CD4-positive, alpha-beta memory T cell (primary cell): Measurements from ENCODE around the gene SLC9A1. TPM values are rescaled to one million over a fixed set of nuclear protein-coding genes. Genes with fewer than 3 reads are reported as not detected.

Experiments
- CTCF ChIA-PET: fragments of 350-600 bp; sonication (Branson Sonifier 250); formaldehyde crosslinking; loops from one replicate; lab custom pipeline; 2021; ENCODE audit warnings: inconsistent platforms; ENCODE audit not compliant: partially characterized antibody; lab: Charles Lee
- POLR2A ChIA-PET: fragments of 350-600 bp; sonication (Branson Sonifier 250); formaldehyde crosslinking; loops from one replicate; lab custom pipeline; 2021; ENCODE audit not compliant: partially characterized antibody; lab: Charles Lee
- DNase-seq, 5 donors: peaks; one replicate each; pipeline versions ENCODE4 v3.0.0 to v3.0.0-alpha.2; 2020 to 2022; ENCODE audit warnings: mixed read lengths in 1 of 5
- H3K27ac ChIP-seq: one replicate; pipeline ENCODE4 v1.7.0; 2013; ENCODE audit warnings: low read depth, low read length
- H3K27me3 ChIP-seq: 2 replicates; pipeline ENCODE4 v1.7.0; 2013; ENCODE audit warnings: mild to moderate bottlenecking, low read length, moderate library complexity; ENCODE audit not compliant: insufficient read depth
- H3K36me3 ChIP-seq: 2 replicates; pipeline ENCODE4 v1.7.0; 2013; ENCODE audit warnings: mild to moderate bottlenecking, low read length, moderate library complexity; ENCODE audit not compliant: insufficient read depth
- H3K4me1 ChIP-seq: 2 replicates; pipeline ENCODE4 v1.7.0; 2013; ENCODE audit warnings: mild to moderate bottlenecking, low read length, moderate library complexity; ENCODE audit not compliant: insufficient read depth
- H3K4me3 ChIP-seq, 2 donors: one replicate each; pipeline ENCODE4 v1.7.0; 2013; ENCODE audit warnings: low read length in 2 of 2, mild to moderate bottlenecking in 1 of 2
- H3K9me3 ChIP-seq, 2 donors: one replicate each; pipeline ENCODE4 v1.7.0; 2013; ENCODE audit warnings: low read length in 2 of 2, control low read depth in 1 of 2; ENCODE audit not compliant: control insufficient read depth in 1 of 2
- H3K27ac Mint-ChIP-seq, 7 donors: one replicate each; pipeline ENCODE4 v1.8.0; 2020 to 2021; ENCODE audit warnings: mixed read lengths in 7 of 7, mild to moderate bottlenecking in 6 of 7, inconsistent platforms in 3 of 7, moderate library complexity in 3 of 7
- H3K27me3 Mint-ChIP-seq, 2 donors: one replicate each; pipeline ENCODE4 v1.8.0; 2020 to 2021; ENCODE audit warnings: mixed read lengths in 2 of 2
- H3K36me3 Mint-ChIP-seq, 2 donors: one replicate each; pipeline ENCODE4 v1.8.0; 2020 to 2021; ENCODE audit warnings: mixed read lengths in 2 of 2, inconsistent platforms in 1 of 2, mild to moderate bottlenecking in 1 of 2
- H3K4me1 Mint-ChIP-seq, 4 donors: one replicate each; pipeline ENCODE4 v1.8.0; 2020 to 2021; ENCODE audit warnings: mixed read lengths in 4 of 4, mild to moderate bottlenecking in 1 of 4
- H3K4me3 Mint-ChIP-seq, 8 donors: one replicate each; pipeline ENCODE4 v1.8.0; 2020 to 2021; ENCODE audit warnings: mixed read lengths in 8 of 8, mild to moderate bottlenecking in 7 of 8, moderate library complexity in 6 of 8, inconsistent platforms in 3 of 8
- H3K9me3 Mint-ChIP-seq, 8 donors: one replicate each; pipeline ENCODE4 v1.8.0; 2020 to 2021; ENCODE audit warnings: mixed read lengths in 8 of 8, mild to moderate bottlenecking in 5 of 8, inconsistent platforms in 3 of 8, moderate library complexity in 1 of 8
- intact Hi-C: fragments of 100-400 bp; cut with micrococcal nuclease; formaldehyde crosslinking; loops from one replicate; pipeline ENCODE4 v1.15.1; 2023
- polyA plus RNA-seq, 2 donors: library from polyadenylated mRNA; unstranded; fragments of 300-500 nt; fragmentation: Illumina TruSeq; gene quantifications; one replicate each; pipeline ENCODE4 v1.2.3, GENCODE V29; 2021
- total RNA-seq, 2 experiments: library from RNA; stranded (reverse); gene quantifications; one replicate each; pipeline ENCODE4 v1.2.3, GENCODE V29; 2021

The SLC9A1 gene
- total and polyA plus RNA-seq, 4 experiments from 2014 or later, result 2.1 to 15.0 (median 12.3) TPM

GRCh38 chr1:27090911-27091310 is 64.0 kb downstream of the SLC9A1 start:
- H3K9me3 ChIP-seq, result no peaks in the 10 kb centered on the region
- Mint-ChIP-seq H3K9me3 (no peaks in the 10 kb centered on the region), H3K36me3 (no peaks in the 10 kb centered on the region), H3K27ac (no peak overlapping the region), H3K27me3 (no peaks in the 10 kb centered on the region), H3K4me1 (no peaks in the 10 kb centered on the region), H3K4me3 (no peak overlapping the region)
- H3K36me3 ChIP-seq, result no peaks in the 10 kb centered on the region
- no peaks in the 10 kb centered on the region for H3K4me1 ChIP-seq
- intact Hi-C loops, result no loop called here
- ChIA-PET POLR2A (no interaction called here), CTCF (interaction anchor here (15.4 kb wide), 1 partner anchor 46 kb away, joined by 247 read pairs; no protein-coding TSS in a partner anchor)
- H3K27ac ChIP-seq, result no peak overlapping the region
- no peak overlapping the region for H3K4me3 ChIP-seq
- DNase-seq, result no peak
- no peaks in the 10 kb centered on the region for H3K27me3 ChIP-seq

- no peaks in the 10 kb centered on the region for H3K36me3 ChIP-seq
- no peaks in the 10 kb centered on the region for H3K27me3 ChIP-seq
- no peak for DNase-seq
- no peak overlapping the region for H3K27ac ChIP-seq
- Mint-ChIP-seq H3K4me3 (no peak overlapping the region), H3K27ac (no peak overlapping the region), H3K9me3 (peaks cover 0 to 7% (median 4%) of the 10 kb centered on the region in 8 donors), H3K27me3 (no peaks in the 10 kb centered on the region), H3K4me1 (peaks cover 0 to 10% (median 3%) of the 10 kb centered on the region in 4 donors), H3K36me3 (no peaks in the 10 kb centered on the region)
- POLR2A ChIA-PET, result no interaction called here
- no peaks in the 10 kb centered on the region for H3K9me3 ChIP-seq
- no peak overlapping the region for H3K4me3 ChIP-seq
- CTCF ChIA-PET, result interaction anchor here (2.8 to 15.4 kb wide), 2 partner anchors 9 to 43 kb away, joined by 8 to 247 read pairs; no protein-coding TSS in a partner anchor
- no peaks in the 10 kb centered on the region for H3K4me1 ChIP-seq
- intact Hi-C loops, result no loop called here
Measured at GRCh38 chr1:27087371-27088220, 67.3 kb downstream of the SLC9A1 start.

- Histone ChIP-seq H3K4me1 (no peaks in the 10 kb centered on the region), H3K4me3 (no peak overlapping the region), H3K27ac (no peak overlapping the region), H3K9me3 (no peaks in the 10 kb centered on the region), H3K27me3 (no peaks in the 10 kb centered on the region), H3K36me3 (no peaks in the 10 kb centered on the region)
- Mint-ChIP-seq H3K4me1 (peaks cover 0 to 10% (median 3%) of the 10 kb centered on the region in 4 donors), H3K27me3 (no peaks in the 10 kb centered on the region), H3K27ac (peak overlapping the region in 1 of 7 donors; percentile 68), H3K36me3 (no peaks in the 10 kb centered on the region), H3K9me3 (peaks cover 0 to 7% (median 4%) of the 10 kb centered on the region in 8 donors), H3K4me3 (no peak overlapping the region)
- POLR2A ChIA-PET, result no interaction called here
- CTCF ChIA-PET, result interaction anchor here (2.8 kb wide), 1 partner anchor 10 kb away, joined by 8 read pairs; no protein-coding TSS in a partner anchor
- intact Hi-C loops, result no loop called here
- DNase-seq, result no peak
Measured at GRCh38 chr1:27086628-27087027, 68.3 kb downstream of the SLC9A1 start.

GRCh38 chr1:27086026-27086425 is 68.9 kb downstream of the SLC9A1 start:
- ChIA-PET POLR2A (no interaction called here), CTCF (no interaction called here)
- no peak for DNase-seq
- Histone ChIP-seq H3K4me1 (no peaks in the 10 kb centered on the region), H3K27ac (no peak overlapping the region), H3K36me3 (no peaks in the 10 kb centered on the region), H3K9me3 (no peaks in the 10 kb centered on the region), H3K4me3 (no peak overlapping the region), H3K27me3 (no peaks in the 10 kb centered on the region)
- H3K36me3 Mint-ChIP-seq, result no peaks in the 10 kb centered on the region
- no peaks in the 10 kb centered on the region for H3K27me3 Mint-ChIP-seq
- peaks cover 0 to 10% (median 3%) of the 10 kb centered on the region in 4 donors for H3K4me1 Mint-ChIP-seq
- peaks cover 0 to 7% (median 4%) of the 10 kb centered on the region in 8 donors for H3K9me3 Mint-ChIP-seq
- intact Hi-C loops, result no loop called here
- H3K4me3 Mint-ChIP-seq, result no peak overlapping the region
- no peak overlapping the region for H3K27ac Mint-ChIP-seq

GRCh38 chr1:27084107-27084506 is 70.8 kb downstream of the SLC9A1 start:
- Histone ChIP-seq H3K36me3 (no peaks in the 10 kb centered on the region), H3K9me3 (no peaks in the 10 kb centered on the region), H3K4me1 (no peaks in the 10 kb centered on the region), H3K4me3 (no peak overlapping the region), H3K27me3 (no peaks in the 10 kb centered on the region), H3K27ac (no peak overlapping the region)
- Mint-ChIP-seq H3K27ac (no peak overlapping the region), H3K9me3 (peaks cover 0 to 9% (median 4%) of the 10 kb centered on the region in 8 donors), H3K4me3 (no peak overlapping the region), H3K27me3 (no peaks in the 10 kb centered on the region), H3K36me3 (no peaks in the 10 kb centered on the region), H3K4me1 (peaks cover 0 to 10% (median 3%) of the 10 kb centered on the region in 4 donors)
- DNase-seq, result no peak
- intact Hi-C loops, result no loop called here
- ChIA-PET CTCF (no interaction called here), POLR2A (interaction anchor here (0.6 kb wide), 1 partner anchor 361 kb away, joined by 3 read pairs; no protein-coding TSS in a partner anchor)

GRCh38 chr1:27077968-27078367 is 77.0 kb downstream of the SLC9A1 start:
- Mint-ChIP-seq H3K4me1 (no peaks in the 10 kb centered on the region), H3K27ac (no peak overlapping the region), H3K36me3 (no peaks in the 10 kb centered on the region), H3K9me3 (peaks cover 0 to 2% (median 0%) of the 10 kb centered on the region in 8 donors), H3K27me3 (peaks cover 1 to 4% of the 10 kb centered on the region in 2 donors), H3K4me3 (no peak overlapping the region)
- Histone ChIP-seq H3K36me3 (no peaks in the 10 kb centered on the region), H3K27me3 (no peaks in the 10 kb centered on the region), H3K9me3 (no peaks in the 10 kb centered on the region), H3K4me3 (no peak overlapping the region), H3K27ac (no peak overlapping the region), H3K4me1 (no peaks in the 10 kb centered on the region)
- DNase-seq, result no peak
- intact Hi-C loops, result no loop called here
- ChIA-PET POLR2A (no interaction called here), CTCF (interaction anchor here (1.1 kb wide), 1 partner anchor 11 kb away, joined by 3 read pairs; no protein-coding TSS in a partner anchor)

GRCh38 chr1:27076803-27077202 is 78.1 kb downstream of the SLC9A1 start:
- intact Hi-C loops, result no loop called here
- no peaks in the 10 kb centered on the region for H3K27me3 ChIP-seq
- Mint-ChIP-seq H3K4me3 (no peak overlapping the region), H3K27me3 (peaks cover 1 to 4% of the 10 kb centered on the region in 2 donors), H3K27ac (no peak overlapping the region), H3K36me3 (no peaks in the 10 kb centered on the region), H3K9me3 (peaks cover 0 to 2% (median 0%) of the 10 kb centered on the region in 8 donors), H3K4me1 (no peaks in the 10 kb centered on the region)
- no peak for DNase-seq
- H3K4me3 ChIP-seq, result no peak overlapping the region
- no peaks in the 10 kb centered on the region for H3K9me3 ChIP-seq
- H3K36me3 ChIP-seq, result no peaks in the 10 kb centered on the region
- CTCF ChIA-PET, result interaction anchor here (1.1 to 1.2 kb wide), 2 partner anchors 12 to 31 kb away, joined by 3 read pairs; no protein-coding TSS in a partner anchor
- no peak overlapping the region for H3K27ac ChIP-seq
- H3K4me1 ChIP-seq, result no peaks in the 10 kb centered on the region
- POLR2A ChIA-PET, result no interaction called here
